ENCODE data around the gene MAN1B1.

The MAN1B1 gene

DNA sequence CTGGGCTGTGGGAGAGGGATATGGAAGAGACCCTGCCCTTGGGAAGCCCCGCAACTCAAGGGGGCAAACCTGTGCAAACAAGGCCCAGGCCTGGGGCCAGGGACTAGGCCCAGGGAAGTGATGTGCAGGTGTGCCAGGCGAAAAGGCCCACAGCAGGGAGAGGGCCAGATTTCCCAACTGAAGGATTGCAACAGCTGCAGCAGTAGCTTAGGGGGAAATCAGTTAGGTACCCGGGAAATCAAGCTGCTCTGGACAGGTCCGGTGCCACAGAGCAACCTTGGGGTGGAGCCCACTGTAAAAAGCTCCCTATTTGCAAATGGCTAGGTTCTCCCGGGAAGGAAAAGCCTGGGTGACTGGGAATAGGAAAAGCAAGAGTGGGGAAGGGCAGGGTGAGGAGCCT lies 62.6 kb downstream of the MAN1B1 start:
- DNase-seq, result no peak

DNA sequence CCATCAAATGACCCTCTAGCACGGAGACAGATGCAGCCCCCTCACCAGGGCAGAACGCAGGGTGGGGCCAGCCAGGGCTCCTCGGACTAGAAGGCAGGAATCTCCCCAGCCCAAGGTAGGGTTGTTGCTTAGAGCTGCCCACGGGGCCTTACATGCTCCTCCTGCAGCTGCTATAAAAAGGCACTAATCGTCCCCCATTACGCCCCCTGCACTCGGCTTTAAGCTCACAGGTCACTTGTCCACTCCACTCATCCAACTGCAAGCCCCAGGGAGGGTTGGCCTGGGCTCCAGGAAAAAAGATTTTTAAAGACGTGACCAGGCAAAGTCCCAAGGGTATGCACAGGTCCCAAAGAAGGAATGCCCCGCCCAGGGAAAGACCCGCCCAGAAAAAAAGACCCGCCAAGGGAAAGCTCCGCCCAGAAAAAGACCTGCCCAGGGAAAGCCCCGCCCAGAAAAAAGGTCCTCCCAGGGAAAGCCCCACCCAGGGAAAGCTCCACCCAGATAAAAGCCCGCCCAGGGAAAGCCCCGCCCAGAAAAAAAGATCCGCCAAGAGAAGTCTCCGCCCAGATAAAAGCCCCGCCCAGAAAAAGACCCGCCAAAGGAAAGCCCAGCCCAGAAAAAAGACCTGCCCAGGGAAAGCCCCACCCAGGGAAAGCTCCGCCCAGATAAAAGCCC lies 63.3 kb downstream of the MAN1B1 start:
- DNase-seq, result no peak

DNA sequence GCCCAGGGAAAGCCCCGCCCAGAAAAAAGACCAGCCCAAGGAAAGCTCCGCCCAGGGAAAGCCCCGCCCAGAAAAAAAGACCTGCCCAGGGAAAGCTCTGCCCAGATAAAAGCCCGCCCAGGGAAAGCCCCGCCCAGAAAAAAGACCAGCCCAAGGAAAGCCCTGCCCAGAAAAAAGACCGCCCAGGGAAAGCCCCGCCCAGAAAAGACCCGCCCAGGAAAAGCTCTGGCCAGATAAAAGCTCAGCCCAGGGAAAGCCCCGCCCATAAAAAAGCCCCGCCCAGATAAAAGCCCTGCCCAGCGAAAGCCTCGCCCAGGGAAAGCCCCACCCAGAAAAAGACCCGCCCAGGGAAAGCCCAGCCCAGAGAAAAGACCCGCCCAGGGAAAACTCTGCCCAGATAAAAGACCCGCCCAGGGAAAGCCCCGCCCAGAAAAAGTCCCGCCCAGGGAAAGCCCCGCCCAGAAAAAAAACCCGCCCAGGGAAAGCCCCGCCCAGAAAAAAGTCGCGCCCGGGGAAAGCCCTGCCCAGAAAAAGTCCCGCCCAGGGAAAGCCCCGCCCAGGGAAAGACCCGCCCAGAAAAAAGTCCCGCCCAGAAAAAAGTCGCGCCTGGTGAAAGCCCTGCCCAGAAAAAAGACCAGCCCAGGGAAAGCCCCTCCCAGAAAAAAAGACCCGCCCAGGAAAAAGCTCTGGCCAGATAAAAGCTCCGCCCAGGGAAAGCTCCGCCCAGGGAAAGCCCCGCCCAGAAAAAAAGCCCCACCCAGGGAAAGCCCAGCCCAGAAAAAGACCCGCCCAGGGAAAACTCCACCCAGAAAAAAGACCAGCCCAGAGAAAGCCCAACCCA lies 64.1 kb downstream of the MAN1B1 start:
- no peak for DNase-seq

DNA sequence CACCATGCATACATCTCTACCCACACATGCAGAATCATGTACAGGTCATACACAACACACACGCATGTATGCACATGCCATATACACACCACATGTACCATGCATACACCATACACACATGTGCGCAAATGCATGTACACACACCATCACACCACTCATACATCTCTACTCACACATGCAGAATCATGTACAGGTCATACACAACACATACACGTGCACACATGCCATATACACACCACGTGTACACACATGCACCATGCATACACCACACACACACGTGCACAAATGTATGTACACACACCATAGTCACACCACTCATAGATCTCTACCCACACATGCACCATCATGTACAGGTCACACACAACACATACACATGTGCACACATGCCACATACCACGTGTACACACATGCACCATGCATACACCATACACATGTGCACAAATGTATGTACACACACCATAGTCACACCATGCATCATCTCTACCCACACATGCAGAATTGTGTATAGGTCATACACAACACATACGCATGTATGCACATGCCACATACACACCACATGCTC lies 66.1 kb downstream of the MAN1B1 start:
- no peak for DNase-seq

DNA sequence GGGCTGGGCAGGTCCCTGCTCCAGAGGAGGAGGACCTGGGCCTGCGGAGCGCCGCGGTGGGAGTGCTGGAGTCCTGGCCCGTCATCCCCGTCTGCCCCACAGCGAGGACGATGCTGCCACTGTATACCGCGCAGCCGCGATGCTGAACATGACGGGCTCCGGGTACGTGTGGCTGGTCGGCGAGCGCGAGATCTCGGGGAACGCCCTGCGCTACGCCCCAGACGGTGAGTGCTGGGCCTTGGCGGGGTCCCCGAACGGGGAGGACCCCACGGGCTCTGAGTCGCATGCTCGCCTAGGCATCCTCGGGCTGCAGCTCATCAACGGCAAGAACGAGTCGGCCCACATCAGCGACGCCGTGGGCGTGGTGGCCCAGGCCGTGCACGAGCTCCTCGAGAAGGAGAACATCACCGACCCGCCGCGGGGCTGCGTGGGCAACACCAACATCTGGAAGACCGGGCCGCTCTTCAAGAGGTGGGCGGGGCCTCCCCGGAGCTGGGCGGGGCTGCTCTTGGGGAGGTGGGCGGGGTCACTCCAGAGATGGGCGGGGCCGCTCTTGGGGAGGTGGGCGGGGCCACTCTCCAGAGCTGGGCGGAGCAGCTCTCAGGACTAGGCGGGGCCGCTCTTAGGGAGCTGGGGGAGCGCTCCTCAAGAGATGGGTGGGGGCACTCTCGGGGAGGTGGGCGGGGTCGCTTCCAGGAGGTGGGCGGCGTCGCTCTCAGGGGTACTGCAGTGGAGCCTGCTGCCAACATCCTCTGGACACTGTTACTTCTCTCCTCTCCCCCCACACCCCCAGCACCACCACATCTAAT lies 70.0 kb downstream of the MAN1B1 start:
- peak; percentile 43 for DNase-seq

DNA sequence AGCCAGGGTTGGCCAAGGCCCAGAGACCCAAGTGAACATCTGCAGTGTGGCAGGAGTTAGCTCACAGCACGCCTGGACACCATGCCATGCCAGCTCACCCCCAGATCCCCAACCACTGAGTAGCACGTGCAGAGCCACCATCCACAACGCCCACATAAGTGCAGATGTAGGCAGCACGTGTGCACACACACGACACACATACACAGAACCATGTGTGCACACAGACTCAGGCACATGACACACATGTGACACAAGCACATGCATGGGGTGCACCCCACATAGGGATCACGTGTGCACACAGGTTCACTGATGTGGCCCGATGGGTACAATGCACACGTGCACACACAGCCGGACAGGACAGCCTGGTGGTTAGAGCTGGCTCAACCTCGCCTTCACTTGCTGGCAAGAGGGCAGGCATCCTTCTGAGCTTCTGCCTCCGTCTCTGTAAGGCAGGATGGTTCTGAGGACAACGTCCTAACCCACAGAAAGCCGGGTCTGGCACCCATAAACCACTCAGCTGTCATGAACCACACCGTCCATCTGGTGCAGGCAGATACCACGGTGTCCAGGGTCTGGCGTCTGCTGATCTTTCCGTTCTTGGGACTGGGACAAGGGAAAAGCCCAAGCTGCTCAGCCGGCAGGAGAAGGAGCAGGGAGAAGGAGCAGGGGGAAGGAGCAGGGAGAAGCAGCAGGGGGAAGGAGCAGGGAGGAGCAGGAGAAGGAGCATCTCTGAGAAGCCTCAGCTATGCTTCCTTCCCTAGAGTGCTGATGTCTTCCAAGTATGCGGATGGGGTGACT lies 71.0 kb downstream of the MAN1B1 start:
- DNase-seq, result no peak

DNA sequence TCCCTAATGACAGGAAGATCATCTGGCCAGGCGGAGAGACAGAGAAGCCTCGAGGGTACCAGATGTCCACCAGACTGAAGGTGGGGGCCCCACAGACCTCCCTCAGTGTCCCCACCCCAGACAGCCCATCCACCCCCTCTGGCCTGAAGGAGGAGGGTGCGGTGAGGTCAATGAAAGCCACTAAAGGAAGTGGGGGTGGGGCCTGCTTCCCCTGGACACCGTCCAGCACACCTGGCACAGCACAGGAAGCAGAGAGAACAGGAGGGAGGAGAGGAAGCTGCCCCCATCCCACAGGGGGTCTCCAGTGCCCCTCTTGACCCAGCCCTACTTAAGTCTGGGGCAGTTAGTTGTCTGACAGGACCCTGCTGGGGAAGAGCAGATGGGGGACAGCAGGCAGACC lies 71.8 kb downstream of the MAN1B1 start:
- no peak for DNase-seq

All from activated CD4-positive, alpha-beta T cell treated with anti-CD3 and anti-CD28 coated beads for 1 hour (primary cell).